SW 1271 (cell line): ENCODE measurements around the gene TAF6.
A peak's percentile ranks its signal among the peaks of the same experiment; 100 is the strongest.
"Not testable (repeated sequence)": the region's sequence is repeated elsewhere in the genome, so short reads cannot be mapped to it uniquely, and the experiment has no call there.

ENCODE experiments used
- DNase-seq, 2 experiments: peaks; one replicate each; lab custom pipeline; 2025; lab: John Stamatoyannopoulos, UW

Gene TAF6

DNA sequence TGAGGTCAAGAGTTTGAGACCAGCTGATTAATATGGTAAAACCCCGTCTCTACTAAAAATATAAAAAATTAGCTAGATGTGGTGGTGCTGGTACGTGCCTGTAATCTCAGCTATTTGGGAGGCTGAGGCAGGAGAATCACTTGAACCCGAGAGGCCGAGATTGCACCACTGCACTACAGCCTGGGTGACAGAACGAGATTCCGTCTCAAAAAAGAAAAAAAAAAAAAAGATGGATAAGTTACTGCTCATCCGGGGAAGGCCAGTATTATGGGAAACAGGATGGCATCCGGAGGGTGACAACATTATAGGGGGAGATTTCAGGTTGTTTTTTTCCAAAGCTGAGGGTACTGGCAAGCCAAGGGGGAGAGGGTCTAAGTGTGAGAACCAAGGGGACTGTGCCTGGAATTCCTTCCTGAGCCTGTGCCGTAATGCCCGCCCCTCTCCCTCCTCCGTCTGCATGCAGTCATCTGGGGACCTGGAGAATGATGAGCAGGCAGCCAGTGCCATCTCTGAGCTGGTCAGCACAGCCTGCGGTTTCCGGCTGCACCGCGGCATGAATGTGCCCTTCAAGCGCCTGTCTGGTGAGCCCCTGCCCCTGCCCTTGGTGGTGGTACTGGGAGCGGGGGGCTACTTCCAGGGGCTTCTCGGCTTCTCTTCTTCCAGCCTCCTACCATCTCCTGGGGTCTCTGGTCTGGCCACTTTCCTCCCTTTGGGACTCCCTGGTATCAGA is 33.9 kb upstream of the TAF6 start:
- no peak for DNase-seq

DNA sequence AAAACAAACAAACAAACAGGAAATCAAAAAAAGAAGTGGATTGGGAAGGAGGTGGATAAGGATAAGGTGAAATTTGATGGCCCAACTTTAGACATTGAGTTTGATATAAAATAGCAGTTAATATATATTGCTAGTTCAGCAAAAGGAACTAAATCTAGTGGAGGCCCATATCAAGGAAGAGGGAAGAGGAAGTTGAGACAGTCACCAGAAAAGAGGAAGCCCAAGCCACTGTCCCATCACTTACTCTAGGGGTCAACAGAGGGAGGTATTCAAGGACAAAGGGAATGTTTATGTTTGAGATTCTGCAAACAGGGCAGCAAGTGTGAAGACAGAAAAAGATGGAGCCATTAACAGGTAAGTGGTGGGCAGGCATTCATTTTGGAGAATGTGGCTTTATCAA is 33.2 kb upstream of the TAF6 start:
- DNase-seq, result no peak

DNA sequence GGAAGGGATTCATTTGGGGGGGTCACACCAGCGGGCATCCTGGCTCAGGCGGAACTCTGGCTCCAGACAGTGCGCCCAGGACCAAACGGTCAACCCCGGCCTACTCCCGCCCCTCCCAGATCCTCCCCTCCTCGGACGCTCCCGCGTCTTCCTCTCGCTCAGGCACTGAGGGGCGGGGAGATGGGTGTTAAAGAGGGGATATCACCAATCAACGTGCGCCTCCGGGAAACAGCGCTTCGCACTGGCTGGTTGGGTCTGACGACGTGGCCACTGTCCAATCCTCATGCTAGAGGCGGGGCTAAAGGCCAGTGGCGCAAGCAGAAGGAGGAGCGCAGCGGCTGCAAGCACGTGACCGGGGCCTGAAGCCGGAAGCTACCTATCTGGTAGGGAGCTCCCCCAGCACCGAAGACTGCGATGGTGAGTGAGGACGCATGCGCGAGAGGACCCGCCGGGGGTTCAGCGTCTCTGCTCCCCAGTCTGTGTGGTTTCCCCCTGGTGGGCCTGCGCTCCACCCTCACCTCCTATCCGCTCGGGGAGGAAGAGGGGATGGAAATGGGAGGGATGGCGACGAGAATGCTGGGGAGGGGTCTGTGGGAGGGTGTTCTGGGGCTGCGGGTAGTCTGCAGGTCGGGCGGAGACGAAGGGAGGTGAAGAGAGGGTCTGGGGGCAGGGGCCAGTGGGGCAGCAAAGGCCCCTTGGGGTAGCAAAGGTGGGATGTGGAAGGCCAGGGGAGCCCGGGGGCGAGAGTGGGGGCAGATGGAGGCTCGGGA is 29.6 kb upstream of the TAF6 start, which contains the start of gene LAMTOR4:
Gene LAMTOR4, plus strand, starts transcription at position 360 of the 770 bp plus-strand sequence. Its CDS starts 55 bp downstream, at position 415.
- DNase-seq, result peak; percentile 98

DNA sequence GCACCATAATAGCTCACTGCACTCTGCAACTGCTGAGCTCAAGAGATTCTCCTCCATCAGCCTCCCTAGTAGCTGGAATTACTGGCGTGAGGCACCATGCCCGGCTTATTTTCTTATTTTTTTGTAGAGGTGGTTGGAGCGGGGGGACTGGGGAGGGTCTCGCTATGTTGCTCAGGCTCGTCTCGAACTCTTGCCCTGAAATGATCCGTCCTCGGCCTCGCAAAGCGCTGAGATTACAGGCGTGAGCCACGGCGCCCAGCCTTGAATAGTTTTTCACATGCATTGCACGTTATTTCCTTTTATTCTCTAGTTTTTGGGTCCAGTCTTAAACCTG is 29.0 kb upstream of the TAF6 start:
- DNase-seq, result no peak

DNA sequence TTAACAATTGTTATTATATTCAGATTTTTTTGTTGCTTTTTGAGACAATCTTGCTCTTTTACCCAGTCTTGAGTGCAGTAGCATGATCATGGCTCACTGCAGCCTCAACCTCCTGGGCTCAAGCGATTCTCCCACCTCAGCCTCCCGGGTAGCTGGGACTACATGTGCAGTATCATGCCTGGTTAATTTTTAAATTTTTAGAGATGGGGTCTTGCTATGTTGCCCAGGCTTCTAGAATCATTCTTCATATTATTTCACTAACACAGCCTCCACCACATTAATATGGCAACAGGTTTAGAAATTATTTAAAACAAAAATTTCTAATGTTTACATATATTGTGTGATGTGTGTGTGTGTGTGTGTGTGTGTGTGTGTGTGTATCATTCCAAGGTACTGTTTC is 28.1 kb upstream of the TAF6 start:
- no peak for DNase-seq

DNA sequence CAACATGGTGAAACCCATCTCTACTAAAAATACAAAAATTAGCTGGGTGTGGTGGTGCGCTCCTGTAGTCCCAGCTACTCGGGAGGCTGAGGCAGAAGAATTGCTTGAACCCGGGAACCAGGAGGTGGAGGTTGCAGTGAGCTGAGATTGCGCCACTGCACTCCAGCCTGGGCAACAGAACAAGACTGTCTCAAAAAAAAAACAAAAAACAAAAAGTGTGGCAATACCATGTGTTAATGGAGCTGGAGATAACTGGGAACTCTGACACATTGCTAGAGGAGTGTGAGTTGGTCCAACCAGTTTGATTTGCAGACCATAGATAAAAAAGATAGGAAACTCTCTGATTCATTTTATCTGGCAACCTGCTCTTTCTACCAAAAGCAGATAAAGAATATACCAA is 27.2 kb upstream of the TAF6 start:
- DNase-seq, result not testable (repeated sequence)

DNA sequence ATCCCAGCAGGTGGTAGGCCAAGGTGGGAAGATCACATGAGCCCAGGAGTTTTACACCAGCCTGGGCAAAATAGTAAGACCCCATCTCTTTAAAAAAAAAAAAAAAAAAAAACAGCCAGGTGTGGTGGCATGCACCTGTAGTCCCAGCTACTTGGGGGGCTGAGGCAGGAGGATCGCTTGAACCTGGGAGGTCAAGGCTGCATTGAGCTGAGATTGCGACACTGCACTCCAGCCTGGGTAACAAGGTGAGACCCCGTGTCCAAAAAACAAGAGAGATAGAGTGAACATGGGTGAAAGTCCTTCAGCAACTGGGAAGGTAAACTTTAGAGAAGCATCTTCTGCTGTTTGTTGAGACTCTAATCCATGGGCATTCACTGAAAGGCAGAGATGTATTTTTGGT is 23.3 kb upstream of the TAF6 start:
- no peak for DNase-seq

DNA sequence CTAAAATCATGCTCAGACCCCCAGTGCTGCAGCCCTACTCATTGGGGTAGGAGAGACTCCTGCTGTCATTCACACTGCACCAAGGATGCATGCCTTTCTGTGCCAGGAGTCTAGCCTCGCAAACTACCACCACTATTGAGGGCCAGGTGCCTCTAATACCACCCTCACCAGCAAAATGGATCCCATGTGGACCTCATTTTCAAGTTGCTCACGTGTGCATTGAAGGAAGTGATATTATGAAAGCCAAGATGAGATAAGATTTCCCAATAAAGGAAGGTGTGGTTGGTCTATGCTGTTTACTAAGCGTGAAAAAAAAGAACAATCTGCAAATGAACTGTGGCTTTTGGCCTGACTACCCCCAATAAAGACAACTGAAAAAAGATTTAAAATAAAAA is 22.4 kb upstream of the TAF6 start:
- DNase-seq, result no peak

DNA sequence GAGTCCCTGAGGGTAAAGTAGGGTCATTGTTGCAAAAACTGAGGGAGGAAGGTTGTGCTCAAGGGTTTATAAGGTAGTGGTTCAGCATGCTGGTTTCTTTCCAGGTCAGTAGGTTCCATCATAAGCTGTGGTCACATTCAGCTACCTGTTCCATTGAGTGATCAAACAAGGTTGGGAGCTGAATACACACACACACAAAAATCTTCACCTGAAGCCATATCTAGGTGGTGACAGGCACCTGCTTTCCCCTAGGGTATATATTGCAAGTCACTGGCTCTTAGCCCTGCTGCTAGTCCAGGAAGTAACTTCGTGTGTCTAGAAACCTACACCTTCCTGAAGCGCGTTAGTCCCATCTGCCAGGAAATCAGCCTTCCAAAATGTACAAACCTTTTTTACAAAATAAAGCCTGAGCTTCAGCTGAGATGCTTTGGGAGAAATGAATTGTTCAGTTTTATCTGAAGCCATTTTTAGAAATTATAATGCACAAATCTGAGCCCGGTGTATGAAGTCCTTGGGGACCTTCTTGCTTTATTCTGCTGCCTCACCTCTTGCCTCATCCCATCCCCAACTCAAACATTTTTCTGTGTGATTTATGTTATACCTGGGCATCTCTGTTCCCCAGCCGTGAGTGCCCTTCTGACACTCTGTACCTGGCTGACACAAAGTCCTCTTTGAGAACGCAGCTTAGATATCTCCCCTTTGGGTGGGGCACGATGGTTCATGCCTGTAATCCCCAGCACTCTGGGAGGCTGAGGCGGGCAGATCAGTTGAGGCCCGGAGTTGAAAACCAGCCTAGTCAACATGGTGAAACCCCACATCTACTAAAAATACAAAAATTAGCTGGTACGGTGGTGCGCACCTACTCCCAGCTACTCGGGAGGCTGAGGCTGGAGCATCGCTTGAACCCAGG is 18.9 kb upstream of the TAF6 start:
- DNase-seq, result no peak

DNA sequence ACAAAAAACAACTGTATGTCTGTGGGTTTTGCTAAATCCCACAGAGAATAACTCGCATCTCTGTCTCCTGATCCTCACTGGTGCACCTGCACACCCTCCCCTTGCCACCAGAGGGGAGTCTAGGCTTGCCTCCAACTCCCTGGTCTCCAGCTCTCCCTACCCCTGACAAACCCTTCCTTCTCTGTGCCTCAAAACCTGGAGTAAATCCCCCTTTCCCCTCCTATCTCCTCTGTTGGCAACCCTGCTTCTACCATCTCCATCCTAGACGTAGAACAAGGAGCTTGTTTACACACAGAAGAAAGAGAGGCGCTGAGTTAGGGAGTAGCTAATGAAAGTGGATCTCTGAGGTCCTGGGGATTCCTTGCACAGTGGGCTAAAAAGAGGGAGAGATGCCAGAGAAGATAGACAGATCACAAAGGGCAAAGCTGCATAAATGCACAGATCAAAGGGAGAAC is 13.6 kb upstream of the TAF6 start:
- peak in 1 of 2 experiments; percentile 52 for DNase-seq

DNA sequence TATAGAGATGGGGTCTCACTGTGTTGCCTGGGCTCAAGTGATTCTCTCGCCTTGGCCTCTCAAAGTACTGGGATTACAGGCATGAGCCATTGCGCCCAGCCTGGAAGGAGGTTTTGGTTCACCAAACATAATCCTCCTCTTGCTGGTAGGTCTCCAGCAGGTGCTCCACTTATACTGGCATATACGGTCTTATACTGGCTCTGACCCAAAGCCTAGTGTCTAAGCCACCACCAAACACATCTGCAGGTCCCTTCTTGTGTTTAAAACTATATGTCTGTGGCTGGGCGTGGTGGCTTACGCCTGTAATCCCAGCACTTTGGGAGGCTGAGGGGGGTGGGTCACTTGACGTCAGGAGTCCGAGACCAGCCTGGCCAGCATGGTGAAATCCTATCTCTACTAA is 13.0 kb upstream of the TAF6 start:
- no peak for DNase-seq

DNA sequence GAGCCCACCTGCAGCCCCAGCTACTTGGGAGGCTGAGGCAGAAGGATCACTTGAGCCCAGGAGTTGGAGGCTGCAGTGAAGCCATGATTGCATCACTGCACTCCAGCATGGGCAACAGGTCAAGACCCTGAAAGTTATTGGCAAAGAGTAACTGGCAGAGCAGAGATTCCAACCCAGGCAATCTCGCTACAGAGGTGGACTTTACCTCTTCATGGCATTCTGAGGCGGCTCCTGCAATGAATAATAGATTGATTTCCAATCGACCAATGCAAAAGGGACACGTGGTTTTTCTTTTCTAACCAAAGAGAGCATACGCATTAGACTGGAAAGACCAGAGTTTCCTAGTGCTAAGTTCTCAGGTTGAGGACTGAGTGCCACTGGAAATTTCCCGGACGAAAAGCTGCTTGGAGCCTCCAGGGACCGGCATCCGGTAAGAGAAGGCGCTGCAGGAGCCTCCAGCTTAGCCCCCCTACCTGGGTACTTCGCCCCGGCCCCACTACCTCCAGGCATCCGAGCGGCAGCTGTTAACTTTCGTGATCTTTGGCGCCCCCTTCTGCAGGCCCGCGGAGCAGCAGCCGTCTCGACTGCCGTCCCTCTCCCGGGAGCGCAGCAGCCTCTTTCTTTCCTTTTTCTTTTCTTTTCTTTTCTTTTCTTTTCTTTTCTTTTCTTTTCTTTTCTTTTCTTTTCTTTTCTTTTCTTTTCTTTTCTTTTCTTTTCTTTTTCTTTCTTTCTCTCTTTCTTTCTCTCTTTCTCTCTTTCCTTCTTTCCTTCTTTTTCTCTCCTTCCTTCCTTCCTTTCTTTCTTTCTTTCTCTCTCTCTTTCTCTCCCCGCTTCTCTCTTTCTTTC is 11.7 kb upstream of the TAF6 start:
- peak in 1 of 2 experiments; percentile 36 for DNase-seq

DNA sequence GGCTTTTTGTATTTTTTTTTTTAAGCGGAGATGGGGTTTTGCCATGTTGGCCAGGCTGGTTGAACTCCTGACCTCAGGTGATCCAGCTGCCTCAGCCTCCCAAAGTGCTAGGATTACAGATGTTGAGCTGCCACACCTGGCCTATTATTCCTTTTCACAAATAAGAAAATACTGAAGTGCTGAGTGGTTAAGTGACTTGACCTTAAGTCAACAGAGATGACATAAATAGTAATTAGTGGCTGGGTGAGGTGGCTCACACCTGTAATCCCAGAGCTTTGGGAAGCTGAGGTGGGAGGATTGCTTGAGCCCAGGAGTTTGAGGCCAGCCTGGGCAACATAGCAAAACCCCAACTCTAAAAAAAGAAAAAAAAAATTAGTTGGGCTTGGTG is 11.1 kb upstream of the TAF6 start:
- DNase-seq, result not testable (repeated sequence)

DNA sequence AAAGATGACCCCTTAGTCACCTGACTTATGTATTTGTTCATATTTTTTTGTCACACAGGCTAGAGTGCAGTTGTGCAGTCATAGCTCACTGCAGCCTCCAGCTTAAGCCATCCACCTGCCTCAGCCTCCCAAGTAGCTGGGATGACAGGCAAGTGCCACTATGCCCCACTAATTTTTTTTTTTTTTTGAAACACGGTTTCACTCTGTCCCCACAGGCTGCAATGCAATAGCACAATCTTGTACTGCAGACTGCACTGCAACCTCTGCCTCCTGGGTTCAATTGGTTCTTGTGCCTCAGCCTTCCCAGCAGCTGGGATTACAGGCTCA is 9.4 kb upstream of the TAF6 start:
- DNase-seq, result no peak

DNA sequence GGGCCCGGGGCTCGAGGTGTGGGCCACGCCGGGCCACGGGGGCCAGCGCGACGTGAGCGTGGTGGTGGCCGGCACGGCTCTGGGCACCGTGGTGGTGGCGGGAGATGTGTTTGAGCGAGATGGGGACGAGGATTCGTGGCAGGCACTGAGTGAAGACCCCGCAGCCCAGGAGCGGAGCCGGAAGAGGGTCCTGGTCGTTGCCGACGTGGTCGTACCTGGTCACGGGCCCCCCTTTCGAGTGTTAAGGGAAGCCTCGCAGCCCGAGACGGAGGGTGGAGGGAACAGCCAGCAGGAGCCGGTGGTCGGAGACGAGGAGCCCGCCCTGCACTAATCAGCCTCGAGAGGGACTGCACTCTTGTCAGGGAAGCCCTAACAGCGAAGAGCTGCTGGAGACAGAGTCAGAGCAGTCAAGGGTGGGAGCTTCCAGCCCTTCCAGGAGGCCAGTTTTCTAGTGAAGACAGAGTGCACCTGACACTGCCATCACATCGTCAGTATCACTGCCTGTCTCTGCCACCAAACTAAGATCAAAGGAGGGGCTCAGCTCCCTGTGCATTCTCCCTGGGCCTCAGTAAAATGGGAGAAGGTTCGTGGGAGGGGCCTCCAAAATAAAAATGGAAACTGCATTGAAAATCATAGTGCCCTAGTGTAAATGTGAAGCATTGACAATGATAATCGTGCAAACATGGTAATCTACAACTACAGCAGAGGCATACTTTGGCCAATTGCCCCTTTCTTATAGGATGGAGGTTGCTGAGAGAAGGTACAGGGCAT is 8.9 kb upstream of the TAF6 start:
- no peak for DNase-seq

DNA sequence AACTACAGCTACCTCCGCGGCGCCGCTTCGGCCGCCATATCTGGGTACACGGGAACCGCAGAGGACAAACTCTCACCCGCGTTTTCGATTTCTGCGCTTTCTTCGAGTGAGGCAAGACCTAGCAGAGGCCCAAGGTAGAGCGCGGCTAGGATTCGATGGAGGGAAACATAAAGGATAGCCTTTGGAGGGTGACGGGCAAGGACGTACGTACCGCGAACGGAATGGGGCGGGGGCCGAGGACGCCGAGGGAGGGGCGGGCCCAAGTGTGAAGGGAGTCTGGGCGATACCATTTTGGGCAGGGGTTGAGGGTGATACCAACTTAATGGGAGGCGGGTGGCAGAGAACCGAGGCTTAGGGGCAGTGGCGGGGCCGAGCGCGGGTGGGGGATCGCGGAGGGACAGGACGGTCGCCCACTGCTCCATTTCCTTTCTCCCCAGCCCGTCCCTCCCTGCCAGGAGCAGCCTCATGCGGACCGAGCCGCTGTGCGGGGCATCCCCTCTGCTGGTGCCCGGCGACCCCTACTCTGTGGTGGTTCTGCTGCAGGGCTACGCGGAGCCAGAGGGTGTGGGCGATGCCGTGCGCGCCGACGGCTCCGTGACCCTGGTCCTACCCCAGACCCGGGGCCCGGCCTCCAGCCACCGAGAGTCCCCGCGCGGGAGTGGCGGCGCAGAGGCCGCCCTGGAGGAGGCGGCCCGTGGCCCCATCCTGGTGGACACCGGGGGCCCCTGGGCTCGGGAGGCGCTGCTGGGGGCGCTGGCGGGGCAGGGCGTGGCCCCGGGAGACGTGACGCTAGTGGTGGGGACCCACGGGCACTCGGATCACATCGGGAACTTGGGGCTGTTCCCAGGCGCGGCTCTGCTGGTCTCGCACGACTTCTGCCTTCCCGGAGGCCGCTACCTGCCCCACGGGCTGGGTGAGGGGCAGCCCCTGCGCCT is 8.0 kb upstream of the TAF6 start, which contains the start of gene MBLAC1:
Gene MBLAC1, plus strand, starts transcription at position 37 of the 935 bp plus-strand sequence. Its CDS starts 429 bp downstream, at position 466.
- DNase-seq, result peak; percentile 78 to 89

DNA sequence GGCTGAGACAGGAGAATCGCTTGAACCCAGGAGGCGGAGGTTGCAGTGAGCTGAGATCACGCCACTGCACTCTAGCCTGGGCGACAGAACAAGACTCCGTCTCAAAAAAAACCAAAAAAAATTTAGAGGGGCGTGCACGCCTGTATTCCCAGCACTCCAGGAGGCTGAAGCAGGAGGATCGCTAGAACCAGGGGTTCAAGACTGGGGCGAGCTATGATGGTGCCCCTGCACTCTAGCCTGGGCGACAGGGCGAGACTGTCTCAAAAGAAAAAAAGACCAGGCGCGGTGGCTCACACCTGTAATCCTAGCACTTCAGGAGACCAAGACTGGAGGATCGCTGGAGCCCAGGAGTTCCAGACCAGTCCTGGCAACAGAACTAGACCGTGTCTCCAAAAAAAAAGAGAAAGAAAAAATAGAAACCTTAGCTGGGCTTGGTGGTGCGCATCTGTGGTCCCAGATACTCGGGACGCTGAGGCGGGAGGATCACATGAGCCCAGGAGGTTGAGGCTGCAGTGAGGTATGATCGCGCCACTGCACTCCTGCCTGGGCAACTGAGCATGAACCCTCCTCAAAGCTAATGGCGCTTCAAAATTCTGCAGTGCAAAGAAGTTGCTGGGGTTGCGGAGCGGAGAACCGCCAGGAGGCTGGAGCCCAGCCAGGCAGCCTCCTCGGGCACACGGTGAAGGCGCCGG is 7.2 kb upstream of the TAF6 start:
- DNase-seq, result no peak

DNA sequence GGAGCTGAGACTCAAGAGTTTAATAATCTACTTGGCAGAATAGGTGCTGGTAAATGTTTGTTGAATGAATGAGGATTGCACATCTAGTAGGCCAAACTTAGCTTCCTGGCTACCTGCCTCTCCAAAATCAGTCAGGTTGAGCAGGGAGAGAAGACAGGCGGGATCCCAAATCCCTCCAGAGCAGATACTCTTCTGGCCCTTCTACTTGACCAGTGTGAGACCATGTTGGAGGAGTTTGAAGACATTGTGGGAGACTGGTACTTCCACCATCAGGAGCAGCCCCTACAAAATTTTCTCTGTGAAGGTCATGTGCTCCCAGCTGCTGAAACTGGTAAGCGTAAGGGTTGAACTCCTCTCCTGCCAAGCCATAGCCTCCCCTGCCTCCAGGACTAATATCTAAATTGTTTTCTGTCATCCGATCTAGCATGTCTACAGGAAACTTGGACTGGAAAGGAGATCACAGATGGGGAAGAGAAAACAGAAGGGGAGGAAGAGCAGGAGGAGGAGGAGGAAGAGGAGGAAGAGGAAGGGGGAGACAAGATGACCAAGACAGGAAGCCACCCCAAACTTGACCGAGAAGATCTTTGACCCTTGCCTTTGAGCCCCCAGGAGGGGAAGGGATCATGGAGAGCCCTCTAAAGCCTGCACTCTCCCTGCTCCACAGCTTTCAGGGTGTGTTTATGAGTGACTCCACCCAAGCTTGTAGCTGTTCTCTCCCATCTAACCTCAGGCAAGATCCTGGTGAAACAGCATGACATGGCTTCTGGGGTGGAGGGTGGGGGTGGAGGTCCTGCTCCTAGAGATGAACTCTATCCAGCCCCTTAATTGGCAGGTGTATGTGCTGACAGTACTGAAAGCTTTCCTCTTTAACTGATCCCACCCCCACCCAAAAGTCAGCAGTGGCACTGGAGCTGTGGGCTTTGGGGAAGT is 5.4 kb upstream of the TAF6 start:
- no peak for DNase-seq
